ENCODE data around the gene SLX4. TPM values are rescaled to one million over a fixed set of nuclear protein-coding genes. Genes with fewer than 3 reads are reported as not detected.
A peak's percentile ranks its signal among the peaks of the same experiment; 100 is the strongest.

Gene SLX4
- total RNA-seq, 1 donor from 2014 or later = 7.1 TPM

- Mint-ChIP-seq H3K4me3 (ENCODE audit: unreplicated experiment) (no peak overlapping the region), H3K9me3 (ENCODE audit: unreplicated experiment) (no peaks in the 10 kb centered on the region), H3K4me1 (ENCODE audit: unreplicated experiment) (peaks cover 21% of the 10 kb centered on the region), H3K27ac (ENCODE audit: unreplicated experiment) (no peak overlapping the region), H3K27me3 (ENCODE audit: unreplicated experiment) (no peaks in the 10 kb centered on the region), H3K36me3 (ENCODE audit: unreplicated experiment) (peaks cover 2% of the 10 kb centered on the region)
- TF ChIP-seq CTCF (IDR thresholded peaks at IDR 0.05) = no peak
- DNase-seq (ENCODE audit: extremely low spot score, unreplicated experiment) = peak; percentile 73
Observed at GRCh38 chr16:3640207-3640606, 28.8 kb upstream of the SLX4 start.

GRCh38 chr16:3638916-3639644 is 27.7 kb upstream of the SLX4 start:
- Mint-ChIP-seq H3K4me3 (ENCODE audit: unreplicated experiment) (no peak overlapping the region), H3K27me3 (ENCODE audit: unreplicated experiment) (no peaks in the 10 kb centered on the region), H3K27ac (ENCODE audit: unreplicated experiment) (no peak overlapping the region), H3K4me1 (ENCODE audit: unreplicated experiment) (peaks cover 19% of the 10 kb centered on the region), H3K36me3 (ENCODE audit: unreplicated experiment) (peaks cover 2% of the 10 kb centered on the region), H3K9me3 (ENCODE audit: unreplicated experiment) (no peaks in the 10 kb centered on the region)
- TF ChIP-seq CTCF (IDR thresholded peaks at IDR 0.05) = no peak
- peak; percentile 77 for DNase-seq (ENCODE audit: extremely low spot score, unreplicated experiment)

- no peaks in the 10 kb centered on the region for H3K9me3 Mint-ChIP-seq (ENCODE audit: unreplicated experiment)
- H3K27me3 Mint-ChIP-seq (ENCODE audit: unreplicated experiment) = no peaks in the 10 kb centered on the region
- H3K36me3 Mint-ChIP-seq (ENCODE audit: unreplicated experiment) = no peaks in the 10 kb centered on the region
- TF ChIP-seq CTCF (IDR thresholded peaks at IDR 0.05) = no peak
- H3K4me3 Mint-ChIP-seq (ENCODE audit: unreplicated experiment) = no peak overlapping the region
- peak overlapping the region; percentile 23 for H3K27ac Mint-ChIP-seq (ENCODE audit: unreplicated experiment)
- DNase-seq (ENCODE audit: extremely low spot score, unreplicated experiment) = peak; percentile 27
- H3K4me1 Mint-ChIP-seq (ENCODE audit: unreplicated experiment) = peaks cover 11% of the 10 kb centered on the region
Observed at GRCh38 chr16:3637371-3637923, 26.0 kb upstream of the SLX4 start.

- Mint-ChIP-seq H3K36me3 (ENCODE audit: unreplicated experiment) (no peaks in the 10 kb centered on the region), H3K4me1 (ENCODE audit: unreplicated experiment) (peaks cover 4% of the 10 kb centered on the region), H3K4me3 (ENCODE audit: unreplicated experiment) (no peak overlapping the region), H3K9me3 (ENCODE audit: unreplicated experiment) (no peaks in the 10 kb centered on the region), H3K27me3 (ENCODE audit: unreplicated experiment) (no peaks in the 10 kb centered on the region), H3K27ac (ENCODE audit: unreplicated experiment) (no peak overlapping the region)
- no peak for DNase-seq (ENCODE audit: extremely low spot score, unreplicated experiment)
- TF ChIP-seq CTCF (IDR thresholded peaks at IDR 0.05) = no peak
Observed at GRCh38 chr16:3625911-3626732, 14.7 kb upstream of the SLX4 start.

GRCh38 chr16:3625331-3625730 is 13.9 kb upstream of the SLX4 start:
- H3K4me1 Mint-ChIP-seq (ENCODE audit: unreplicated experiment) = peaks cover 4% of the 10 kb centered on the region
- TF ChIP-seq CTCF (IDR thresholded peaks at IDR 0.05) = no peak
- no peak overlapping the region for H3K4me3 Mint-ChIP-seq (ENCODE audit: unreplicated experiment)

More at GRCh38 chr16:3625331-3625730, 13.9 kb upstream of the SLX4 start:
- no peak for DNase-seq (ENCODE audit: extremely low spot score, unreplicated experiment)
- no peaks in the 10 kb centered on the region for H3K36me3 Mint-ChIP-seq (ENCODE audit: unreplicated experiment)
- no peaks in the 10 kb centered on the region for H3K9me3 Mint-ChIP-seq (ENCODE audit: unreplicated experiment)
- no peaks in the 10 kb centered on the region for H3K27me3 Mint-ChIP-seq (ENCODE audit: unreplicated experiment)
- H3K27ac Mint-ChIP-seq (ENCODE audit: unreplicated experiment) = no peak overlapping the region
